Astrocyte (in vitro differentiated cells and primary cell): ENCODE measurements around the gene PCDHGA10. TPM values are rescaled to one million over a fixed set of nuclear protein-coding genes. Genes with fewer than 3 reads are reported as not detected.

ENCODE experiments used
- DNase-seq: peaks from one replicate; pipeline ENCODE4 v3.0.0-alpha.2; 2010; ENCODE audit warnings: low read depth
- FAIRE-seq: peaks from 2 replicates; lab custom pipeline; 2011; peaks lifted over from hg19 to GRCh38; lab: Jason Lieb, UNC
- H2AFZ ChIP-seq: 2 replicates; pipeline ENCODE4 v1.6.0; 2012; ENCODE audit warnings: low read depth, low read length, inconsistent platforms
- H3K27ac ChIP-seq: 2 replicates; pipeline ENCODE4 v1.5.1; 2011; ENCODE audit warnings: low read depth, low read length, inconsistent platforms
- H3K27me3 ChIP-seq: 2 replicates; pipeline ENCODE4 v1.6.0; 2011; ENCODE audit warnings: low read length, inconsistent platforms; ENCODE audit not compliant: insufficient read depth
- H3K36me3 ChIP-seq: 2 replicates; pipeline ENCODE4 v1.5.1; 2011; ENCODE audit warnings: low read length, inconsistent platforms; ENCODE audit not compliant: insufficient read depth
- H3K4me1 ChIP-seq: 2 replicates; pipeline ENCODE4 v1.5.1; 2011; ENCODE audit warnings: low read length, inconsistent platforms; ENCODE audit not compliant: insufficient read depth
- H3K4me2 ChIP-seq: 2 replicates; pipeline ENCODE4 v1.6.0; 2012; ENCODE audit warnings: low read length, inconsistent platforms
- H3K4me3 ChIP-seq: 2 replicates; pipeline ENCODE4 v1.5.1; 2011; ENCODE audit warnings: low read depth, mild to moderate bottlenecking, low read length, inconsistent platforms; ENCODE audit not compliant: insufficient read depth
- H3K79me2 ChIP-seq: 2 replicates; pipeline ENCODE4 v1.6.0; 2012; ENCODE audit warnings: mild to moderate bottlenecking, low read length, inconsistent platforms; ENCODE audit not compliant: insufficient read depth
- H3K9ac ChIP-seq: 2 replicates; pipeline ENCODE4 v1.6.0; 2012; ENCODE audit warnings: mild to moderate bottlenecking, low read length, inconsistent platforms
- H3K9me3 ChIP-seq: 2 replicates; pipeline ENCODE4 v1.5.1; 2012; ENCODE audit warnings: low read depth, mild to moderate bottlenecking, low read length, inconsistent platforms; ENCODE audit not compliant: insufficient read depth
- H4K20me1 ChIP-seq: 2 replicates; pipeline ENCODE4 v1.6.0; 2012; ENCODE audit warnings: low read length, inconsistent platforms; ENCODE audit not compliant: insufficient read depth
- H3K27ac Mint-ChIP-seq: one replicate; pipeline ENCODE4 v1.8.0; 2021; ENCODE audit warnings: mild to moderate bottlenecking, mixed read lengths; ENCODE audit not compliant: unreplicated experiment
- H3K27me3 Mint-ChIP-seq: one replicate; pipeline ENCODE4 v1.8.0; 2021; ENCODE audit warnings: low read depth, mixed read lengths; ENCODE audit not compliant: unreplicated experiment
- H3K36me3 Mint-ChIP-seq: one replicate; pipeline ENCODE4 v1.8.0; 2021; ENCODE audit warnings: low read depth, mixed read lengths; ENCODE audit not compliant: unreplicated experiment
- H3K4me1 Mint-ChIP-seq: one replicate; pipeline ENCODE4 v1.8.0; 2021; ENCODE audit warnings: low read depth, mixed read lengths; ENCODE audit not compliant: unreplicated experiment
- H3K4me3 Mint-ChIP-seq: one replicate; pipeline ENCODE4 v1.8.0; 2021; ENCODE audit warnings: mild to moderate bottlenecking, moderate library complexity, mixed read lengths; ENCODE audit not compliant: unreplicated experiment
- H3K9me3 Mint-ChIP-seq: one replicate; pipeline ENCODE4 v1.8.0; 2021; ENCODE audit warnings: mild to moderate bottlenecking, mixed read lengths; ENCODE audit not compliant: unreplicated experiment
- CTCF ChIP-seq: IDR thresholded peaks from 2 replicates; pipeline ENCODE4 v1.5.1; 2011; ENCODE audit warnings: low read depth, mild to moderate bottlenecking, inconsistent platforms, low read length, moderate library complexity; ENCODE audit not compliant: insufficient read depth
- EZH2 ChIP-seq: IDR thresholded peaks from 2 replicates; pipeline ENCODE4 v1.6.1; 2012; ENCODE audit warnings: mild to moderate bottlenecking, low read length, inconsistent platforms; ENCODE audit not compliant: insufficient read depth
- total RNA-seq: library from RNA; stranded (reverse); gene quantifications from 2 replicates; pipeline ENCODE4 v1.2.1, GENCODE V29; 2021

The PCDHGA10 gene
- total RNA-seq, 1 donor from 2014 or later: 34.0 TPM

GRCh38 chr5:141427783-141428426 lies 15.1 kb downstream of the PCDHGA10 start:
- Histone ChIP-seq H3K9me3 (peaks cover 49% of the 10 kb centered on the region), H3K79me2 (no peaks in the 10 kb centered on the region)
- peaks cover 37% of the 10 kb centered on the region for H3K9me3 Mint-ChIP-seq

GRCh38 chr5:141430332-141431113 lies 17.7 kb downstream of the PCDHGA10 start, which contains the start of gene PCDHGA12:
Gene PCDHGA12, plus strand, starts transcription at chr5:141430507. Its CDS starts 253 bp downstream, at chr5:141430760.
- H3K27ac Mint-ChIP-seq: no peak within 1 kb of the TSS
- Histone ChIP-seq H3K27me3 (no peaks in the 10 kb centered on the region), H3K79me2 (peaks cover 4% of the 10 kb centered on the region), H3K36me3 (no peaks in the 10 kb centered on the region), H3K27ac (peak within 1 kb of the TSS; percentile 28), H2AFZ (peak within 1 kb of the TSS; percentile 23), H4K20me1 (no peaks in the 10 kb centered on the region), H3K9ac (peak within 1 kb of the TSS; percentile 56), H3K4me1 (no peaks in the 10 kb centered on the region), H3K9me3 (peaks cover 45% of the 10 kb centered on the region), H3K4me3 (peak within 1 kb of the TSS; percentile 49), H3K4me2 (peak within 1 kb of the TSS; percentile 70)
- TF ChIP-seq EZH2: no peak
- TF ChIP-seq CTCF: peak; percentile 58
- peaks cover 60% of the 10 kb centered on the region for H3K36me3 Mint-ChIP-seq
- no peaks in the 10 kb centered on the region for H3K27me3 Mint-ChIP-seq
- no peaks in the 10 kb centered on the region for H3K4me1 Mint-ChIP-seq
- no peak within 1 kb of the TSS for H3K4me3 Mint-ChIP-seq
- FAIRE-seq (no peak), DNase-seq (peak; percentile 77)
- H3K9me3 Mint-ChIP-seq: peaks cover 35% of the 10 kb centered on the region

More at GRCh38 chr5:141427783-141428426, 15.1 kb downstream of the PCDHGA10 start:
- no peak for FAIRE-seq
- Histone ChIP-seq H3K4me3 (no peak overlapping the region), H3K27me3 (no peaks in the 10 kb centered on the region), H3K36me3 (no peaks in the 10 kb centered on the region), H3K4me1 (no peaks in the 10 kb centered on the region), H3K27ac (no peak overlapping the region), H3K9ac (no peak overlapping the region), H3K4me2 (no peak overlapping the region), H2AFZ (no peak overlapping the region), H4K20me1 (no peaks in the 10 kb centered on the region)
- Mint-ChIP-seq H3K27me3 (no peaks in the 10 kb centered on the region), H3K36me3 (peaks cover 62% of the 10 kb centered on the region), H3K4me1 (no peaks in the 10 kb centered on the region), H3K4me3 (no peak overlapping the region), H3K27ac (peak overlapping the region; percentile 58)
- DNase-seq: no peak
- TF ChIP-seq CTCF: no peak
- no peak for TF ChIP-seq EZH2
